SK-N-SH treated with all-trans-retinoic acid at 6 μM for 48 hours (cell line): Measurements from ENCODE around the gene JSRP1.

Experiments
- ARNTL ChIP-seq: fragments of 450-650 bp; formaldehyde crosslinking; IDR thresholded peaks from 2 replicates; pipeline ENCODE4 v1.5.0; 2020; ENCODE audit warnings: low read depth, mild to moderate bottlenecking, moderate library complexity, borderline replicate concordance
- CSDC2 ChIP-seq: fragments of 250-450 bp; sonication (Bioruptor Pico); IDR thresholded peaks from 2 replicates; pipeline ENCODE4 v1.5.0; 2020; ENCODE audit warnings: mild to moderate bottlenecking, moderate library complexity
- GLIS3 ChIP-seq: fragments of 250-450 bp; sonication (Bioruptor Pico); IDR thresholded peaks from 2 replicates; pipeline ENCODE4 v1.5.0; 2020; ENCODE audit warnings: mild to moderate bottlenecking, moderate library complexity
- OSR1 ChIP-seq: fragments of 250-450 bp; sonication (Bioruptor Pico); IDR thresholded peaks from 2 replicates; pipeline ENCODE4 v1.8.0; 2022; ENCODE audit warnings: moderate library complexity, mild to moderate bottlenecking, inconsistent platforms
- PPARA ChIP-seq: fragments of 250-450 bp; sonication (Bioruptor Pico); IDR thresholded peaks from 2 replicates; pipeline ENCODE4 v1.5.0; 2020; ENCODE audit warnings: mild to moderate bottlenecking, borderline replicate concordance
- RARB ChIP-seq: fragments of 250-450 bp; sonication (Bioruptor Pico); IDR thresholded peaks from 2 replicates; pipeline ENCODE4 v1.8.0; 2021; ENCODE audit warnings: mild to moderate bottlenecking, moderate library complexity
- SNAI2 ChIP-seq: fragments of 250-450 bp; sonication (Bioruptor Pico); IDR thresholded peaks from 2 replicates; pipeline ENCODE4 v1.5.0; 2020; ENCODE audit warnings: mild to moderate bottlenecking, moderate library complexity
- TOX ChIP-seq: fragments of 250-450 bp; sonication (Bioruptor Pico); IDR thresholded peaks from 2 replicates; pipeline ENCODE4 v1.8.0; 2021; ENCODE audit warnings: mild to moderate bottlenecking, moderate library complexity, borderline replicate concordance
- ZFP30 ChIP-seq: fragments of 450-650 bp; formaldehyde crosslinking; IDR thresholded peaks from 2 replicates; pipeline ENCODE4 v1.5.0; 2022; ENCODE audit warnings: mild to moderate bottlenecking, moderate library complexity
- ZNF70 ChIP-seq: fragments of 450-650 bp; formaldehyde crosslinking; IDR thresholded peaks from 2 replicates; pipeline ENCODE4 v1.5.0; 2020; ENCODE audit warnings: mild to moderate bottlenecking, moderate library complexity
- ZNF8 ChIP-seq: fragments of 450-650 bp; formaldehyde crosslinking; IDR thresholded peaks from 2 replicates; pipeline ENCODE4 v1.5.0; 2020; ENCODE audit warnings: mild to moderate bottlenecking, moderate library complexity
- TF ChIP-seq, protein P1 (sequence below): fragments of 250-450 bp; sonication (Bioruptor Pico); IDR thresholded peaks from 2 replicates; pipeline ENCODE4 v1.8.0; 2020; ENCODE audit warnings: mild to moderate bottlenecking, moderate library complexity, borderline replicate concordance
- TF ChIP-seq, protein P2 (sequence below): fragments of 250-450 bp; sonication (Bioruptor Pico); IDR thresholded peaks from 2 replicates; pipeline ENCODE4 v1.5.1; 2020; ENCODE audit warnings: low read depth, mild to moderate bottlenecking, moderate library complexity
- TF ChIP-seq, protein P3 (sequence below): fragments of 250-450 bp; sonication (Bioruptor Pico); IDR thresholded peaks from 2 replicates; pipeline ENCODE4 v1.5.1; 2021; ENCODE audit warnings: mild to moderate bottlenecking, moderate library complexity

DNA sequence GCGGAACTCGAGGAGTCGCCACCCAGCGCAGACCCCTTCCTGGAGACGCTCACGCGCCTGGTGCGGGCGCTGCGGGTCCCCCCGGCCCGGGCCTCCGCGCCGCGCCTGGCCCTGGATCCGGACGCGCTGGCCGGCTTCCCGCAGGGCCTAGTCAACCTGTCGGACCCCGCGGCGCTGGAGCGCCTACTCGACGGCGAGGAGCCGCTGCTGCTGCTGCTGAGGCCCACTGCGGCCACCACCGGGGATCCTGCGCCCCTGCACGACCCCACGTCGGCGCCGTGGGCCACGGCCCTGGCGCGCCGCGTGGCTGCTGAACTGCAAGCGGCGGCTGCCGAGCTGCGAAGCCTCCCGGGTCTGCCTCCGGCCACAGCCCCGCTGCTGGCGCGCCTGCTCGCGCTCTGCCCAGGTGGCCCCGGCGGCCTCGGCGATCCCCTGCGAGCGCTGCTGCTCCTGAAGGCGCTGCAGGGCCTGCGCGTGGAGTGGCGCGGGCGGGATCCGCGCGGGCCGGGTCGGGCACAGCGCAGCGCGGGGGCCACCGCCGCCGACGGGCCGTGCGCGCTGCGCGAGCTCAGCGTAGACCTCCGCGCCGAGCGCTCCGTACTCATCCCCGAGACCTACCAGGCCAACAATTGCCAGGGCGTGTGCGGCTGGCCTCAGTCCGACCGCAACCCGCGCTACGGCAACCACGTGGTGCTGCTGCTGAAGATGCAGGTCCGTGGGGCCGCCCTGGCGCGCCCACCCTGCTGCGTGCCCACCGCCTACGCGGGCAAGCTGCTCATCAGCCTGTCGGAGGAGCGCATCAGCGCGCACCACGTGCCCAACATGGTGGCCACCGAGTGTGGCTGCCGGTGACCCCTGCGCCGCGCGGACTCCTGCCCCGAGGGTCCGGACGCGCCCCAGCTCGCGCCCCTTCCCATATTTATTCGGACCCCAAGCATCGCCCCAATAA lies 4.8 kb downstream of the JSRP1 start:
- TF ChIP-seq ZNF8 (CRISPR knock-in tag): no peak
- TF ChIP-seq GLIS3 (CRISPR knock-in tag): no peak
- TF ChIP-seq PPARA (CRISPR knock-in tag): no peak
- no peak for TF ChIP-seq CSDC2
- TF ChIP-seq, protein P1, sequence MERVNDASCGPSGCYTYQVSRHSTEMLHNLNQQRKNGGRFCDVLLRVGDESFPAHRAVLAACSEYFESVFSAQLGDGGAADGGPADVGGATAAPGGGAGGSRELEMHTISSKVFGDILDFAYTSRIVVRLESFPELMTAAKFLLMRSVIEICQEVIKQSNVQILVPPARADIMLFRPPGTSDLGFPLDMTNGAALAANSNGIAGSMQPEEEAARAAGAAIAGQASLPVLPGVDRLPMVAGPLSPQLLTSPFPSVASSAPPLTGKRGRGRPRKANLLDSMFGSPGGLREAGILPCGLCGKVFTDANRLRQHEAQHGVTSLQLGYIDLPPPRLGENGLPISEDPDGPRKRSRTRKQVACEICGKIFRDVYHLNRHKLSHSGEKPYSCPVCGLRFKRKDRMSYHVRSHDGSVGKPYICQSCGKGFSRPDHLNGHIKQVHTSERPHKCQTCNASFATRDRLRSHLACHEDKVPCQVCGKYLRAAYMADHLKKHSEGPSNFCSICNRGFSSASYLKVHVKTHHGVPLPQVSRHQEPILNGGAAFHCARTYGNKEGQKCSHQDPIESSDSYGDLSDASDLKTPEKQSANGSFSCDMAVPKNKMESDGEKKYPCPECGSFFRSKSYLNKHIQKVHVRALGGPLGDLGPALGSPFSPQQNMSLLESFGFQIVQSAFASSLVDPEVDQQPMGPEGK (CRISPR knock-in tag): no peak
- no peak for TF ChIP-seq ZFP30 (CRISPR knock-in tag)
- no peak for TF ChIP-seq OSR1 (CRISPR knock-in tag)
- TF ChIP-seq SNAI2: no peak
- no peak for TF ChIP-seq RARB (CRISPR knock-in tag)
- no peak for TF ChIP-seq ARNTL (CRISPR knock-in tag)
- no peak for TF ChIP-seq TOX (CRISPR knock-in tag)
- TF ChIP-seq, protein P2, sequence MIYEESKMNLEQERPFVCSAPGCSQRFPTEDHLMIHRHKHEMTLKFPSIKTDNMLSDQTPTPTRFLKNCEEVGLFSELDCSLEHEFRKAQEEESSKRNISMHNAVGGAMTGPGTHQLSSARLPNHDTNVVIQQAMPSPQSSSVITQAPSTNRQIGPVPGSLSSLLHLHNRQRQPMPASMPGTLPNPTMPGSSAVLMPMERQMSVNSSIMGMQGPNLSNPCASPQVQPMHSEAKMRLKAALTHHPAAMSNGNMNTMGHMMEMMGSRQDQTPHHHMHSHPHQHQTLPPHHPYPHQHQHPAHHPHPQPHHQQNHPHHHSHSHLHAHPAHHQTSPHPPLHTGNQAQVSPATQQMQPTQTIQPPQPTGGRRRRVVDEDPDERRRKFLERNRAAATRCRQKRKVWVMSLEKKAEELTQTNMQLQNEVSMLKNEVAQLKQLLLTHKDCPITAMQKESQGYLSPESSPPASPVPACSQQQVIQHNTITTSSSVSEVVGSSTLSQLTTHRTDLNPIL (CRISPR knock-in tag): no peak
- TF ChIP-seq, protein P3, sequence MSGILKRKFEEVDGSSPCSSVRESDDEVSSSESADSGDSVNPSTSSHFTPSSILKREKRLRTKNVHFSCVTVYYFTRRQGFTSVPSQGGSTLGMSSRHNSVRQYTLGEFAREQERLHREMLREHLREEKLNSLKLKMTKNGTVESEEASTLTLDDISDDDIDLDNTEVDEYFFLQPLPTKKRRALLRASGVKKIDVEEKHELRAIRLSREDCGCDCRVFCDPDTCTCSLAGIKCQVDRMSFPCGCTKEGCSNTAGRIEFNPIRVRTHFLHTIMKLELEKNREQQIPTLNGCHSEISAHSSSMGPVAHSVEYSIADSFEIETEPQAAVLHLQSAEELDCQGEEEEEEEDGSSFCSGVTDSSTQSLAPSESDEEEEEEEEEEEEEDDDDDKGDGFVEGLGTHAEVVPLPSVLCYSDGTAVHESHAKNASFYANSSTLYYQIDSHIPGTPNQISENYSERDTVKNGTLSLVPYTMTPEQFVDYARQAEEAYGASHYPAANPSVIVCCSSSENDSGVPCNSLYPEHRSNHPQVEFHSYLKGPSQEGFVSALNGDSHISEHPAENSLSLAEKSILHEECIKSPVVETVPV (CRISPR knock-in tag): no peak
- TF ChIP-seq ZNF70 (CRISPR knock-in tag): no peak
